Cardiac muscle cell (in vitro differentiated cells and primary cell): ENCODE measurements around the gene REV3L. TPM values are rescaled to one million over a fixed set of nuclear protein-coding genes. Genes with fewer than 3 reads are reported as not detected.

Source experiments
- DNase-seq, 2 donors: peaks; one replicate each; pipeline versions ENCODE4 v3.0.0 to v3.0.0-alpha.2; 2010 to 2017; ENCODE audit warnings: low read depth in 1 of 2, low spot score in 1 of 2
- H3K27ac ChIP-seq: fragments of 200-600 bp; sonication (generic); 2 replicates; pipeline ENCODE4 v1.5.1; 2016
- H3K27me3 ChIP-seq: fragments of 200-600 bp; sonication (generic); 2 replicates; pipeline ENCODE4 v1.6.0; 2016; ENCODE audit warnings: control low read depth
- H3K36me3 ChIP-seq: fragments of 200-600 bp; sonication (generic); 2 replicates; pipeline ENCODE4 v1.5.1; 2016; ENCODE audit warnings: control low read depth
- H3K4me1 ChIP-seq: fragments of 200-600 bp; sonication (generic); 2 replicates; pipeline ENCODE4 v1.8.1; 2017; ENCODE audit warnings: low read depth, mild to moderate bottlenecking, mixed run types
- H3K4me3 ChIP-seq: fragments of 200-600 bp; sonication (generic); 2 replicates; pipeline ENCODE4 v1.5.1; 2016; ENCODE audit warnings: mild to moderate bottlenecking
- H3K9me3 ChIP-seq: fragments of 200-600 bp; sonication (generic); 2 replicates; pipeline ENCODE4 v1.5.1; 2017; ENCODE audit warnings: low read depth, mild to moderate bottlenecking, control low read depth
- polyA plus RNA-seq: library from polyadenylated mRNA; unstranded; fragments of >200 nt; fragmentation: Nextera tagmentation; extraction: Ambion mirVana; gene quantifications from 2 replicates; pipeline ENCODE4 v1.2.1, GENCODE V29; 2016
- total RNA-seq: library from RNA; depleted of rRNA; stranded (reverse); fragments of >200 nt; gene quantifications from 2 replicates; pipeline ENCODE4 v1.2.3, GENCODE V29; 2016
- TF ChIP-seq, protein P1 (sequence below): IDR thresholded peaks from 2 replicates; pipeline ENCODE4 v1.5.1; 2012; ENCODE audit warnings: low read depth, mild to moderate bottlenecking, low read length

REV3L gene
- total and polyA plus RNA-seq, 2 experiments from 2014 or later: 18.1 to 23.3 TPM

DNA sequence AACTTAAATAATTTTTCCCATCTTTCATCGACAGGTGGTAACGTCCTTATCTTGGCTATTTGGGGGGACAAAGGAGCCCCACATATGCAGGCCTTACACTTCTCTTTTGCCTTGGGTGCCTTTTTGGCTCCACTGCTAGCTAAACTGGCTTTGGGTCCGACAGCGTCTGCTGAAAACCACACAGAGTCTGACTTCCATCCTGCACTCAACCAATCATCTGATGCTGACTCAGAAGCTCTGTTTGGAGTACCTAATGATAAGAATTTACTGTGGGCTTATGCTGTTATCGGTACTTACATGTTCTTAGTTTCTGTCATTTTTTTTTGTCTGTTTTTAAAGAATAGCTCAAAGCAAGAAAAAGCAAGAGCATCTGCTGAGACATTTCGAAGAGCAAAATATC, 217.2 kb downstream of the REV3L start:
- Histone ChIP-seq H3K27me3 (no peaks in the 10 kb centered on the region), H3K9me3 (no peaks in the 10 kb centered on the region), H3K27ac (no peak overlapping the region), H3K4me1 (no peaks in the 10 kb centered on the region), H3K36me3 (peaks cover 29% of the 10 kb centered on the region), H3K4me3 (no peak overlapping the region)
- TF ChIP-seq, protein P1, sequence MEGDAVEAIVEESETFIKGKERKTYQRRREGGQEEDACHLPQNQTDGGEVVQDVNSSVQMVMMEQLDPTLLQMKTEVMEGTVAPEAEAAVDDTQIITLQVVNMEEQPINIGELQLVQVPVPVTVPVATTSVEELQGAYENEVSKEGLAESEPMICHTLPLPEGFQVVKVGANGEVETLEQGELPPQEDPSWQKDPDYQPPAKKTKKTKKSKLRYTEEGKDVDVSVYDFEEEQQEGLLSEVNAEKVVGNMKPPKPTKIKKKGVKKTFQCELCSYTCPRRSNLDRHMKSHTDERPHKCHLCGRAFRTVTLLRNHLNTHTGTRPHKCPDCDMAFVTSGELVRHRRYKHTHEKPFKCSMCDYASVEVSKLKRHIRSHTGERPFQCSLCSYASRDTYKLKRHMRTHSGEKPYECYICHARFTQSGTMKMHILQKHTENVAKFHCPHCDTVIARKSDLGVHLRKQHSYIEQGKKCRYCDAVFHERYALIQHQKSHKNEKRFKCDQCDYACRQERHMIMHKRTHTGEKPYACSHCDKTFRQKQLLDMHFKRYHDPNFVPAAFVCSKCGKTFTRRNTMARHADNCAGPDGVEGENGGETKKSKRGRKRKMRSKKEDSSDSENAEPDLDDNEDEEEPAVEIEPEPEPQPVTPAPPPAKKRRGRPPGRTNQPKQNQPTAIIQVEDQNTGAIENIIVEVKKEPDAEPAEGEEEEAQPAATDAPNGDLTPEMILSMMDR: no peak
- peak in 1 of 2 donors; percentile 41 for DNase-seq

DNA sequence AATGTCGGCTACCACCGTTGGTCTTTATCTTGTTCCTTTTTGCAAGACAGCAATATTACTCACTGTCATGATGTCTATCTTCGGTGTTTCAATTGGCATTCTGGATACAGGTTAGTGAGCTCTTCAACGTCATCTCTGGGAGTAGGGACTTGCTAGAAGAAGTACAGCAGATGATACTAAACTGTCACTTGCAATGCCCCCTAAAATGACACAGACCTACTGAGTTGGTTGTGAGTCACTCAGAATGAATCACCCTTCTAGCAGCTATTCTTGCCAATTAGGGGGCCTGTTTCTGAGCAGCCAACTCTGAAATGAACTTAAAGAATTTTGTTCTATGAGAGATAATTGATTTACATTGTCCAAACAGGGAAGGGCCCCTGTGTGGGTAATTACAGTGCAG, 219.2 kb downstream of the REV3L start:
- TF ChIP-seq, protein P1: no peak

DNA sequence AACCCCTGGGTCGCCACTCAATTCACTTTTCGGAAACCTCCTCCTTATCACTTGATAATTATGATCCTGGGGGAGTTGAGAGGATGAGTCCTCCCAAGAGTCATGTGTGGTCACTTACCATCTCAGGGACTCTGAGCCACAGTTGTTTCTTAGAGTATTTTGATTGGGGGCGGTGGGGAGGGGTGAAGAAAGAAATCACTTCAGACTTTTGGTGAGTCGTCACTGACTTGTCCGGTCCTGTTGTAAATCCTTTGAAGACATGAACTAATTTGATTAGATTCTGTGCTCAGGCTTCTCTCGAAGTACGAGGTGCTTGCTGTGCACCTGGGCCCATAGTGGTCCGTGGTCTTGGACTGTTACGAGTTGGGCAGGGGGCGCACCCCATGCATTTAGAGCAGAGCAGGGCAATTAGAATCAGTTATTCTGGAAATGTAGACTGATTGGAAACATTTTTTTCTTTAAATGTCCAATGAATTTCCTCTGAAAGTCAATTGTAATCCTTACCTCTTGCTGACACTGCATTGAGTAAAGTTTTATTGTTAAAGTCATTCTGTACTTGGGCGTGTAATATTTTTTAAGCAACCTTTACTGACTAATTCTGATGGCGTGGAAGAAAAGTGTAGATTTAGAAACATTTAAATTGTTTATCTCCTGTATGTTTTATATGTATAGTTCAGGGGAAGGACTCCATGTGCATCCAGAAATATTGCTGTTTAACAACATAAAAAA, 222.3 kb downstream of the REV3L start:
- H3K27me3 ChIP-seq: no peaks in the 10 kb centered on the region
- no peak overlapping the region for H3K4me3 ChIP-seq
- no peak overlapping the region for H3K27ac ChIP-seq
- H3K4me1 ChIP-seq: no peaks in the 10 kb centered on the region
- no peaks in the 10 kb centered on the region for H3K9me3 ChIP-seq
- TF ChIP-seq, protein P1: no peak
- DNase-seq: no peak
- peaks cover 7% of the 10 kb centered on the region for H3K36me3 ChIP-seq

More for the DNA sequence above, 219.2 kb downstream of the REV3L start:
- Histone ChIP-seq H3K27ac (no peak overlapping the region), H3K4me3 (no peak overlapping the region), H3K27me3 (no peaks in the 10 kb centered on the region), H3K36me3 (peaks cover 23% of the 10 kb centered on the region), H3K4me1 (no peaks in the 10 kb centered on the region), H3K9me3 (no peaks in the 10 kb centered on the region)
- peak in 1 of 2 donors; percentile 46 for DNase-seq

GRCh38 chr6:111259089-111259831, 223.8 kb downstream of the REV3L start:
- Histone ChIP-seq H3K9me3 (no peaks in the 10 kb centered on the region), H3K4me1 (no peaks in the 10 kb centered on the region), H3K27me3 (no peaks in the 10 kb centered on the region), H3K4me3 (peak overlapping the region; percentile 78), H3K36me3 (peaks cover 2% of the 10 kb centered on the region), H3K27ac (peak overlapping the region; percentile 95)
- TF ChIP-seq, protein P1: peak; percentile 95
- peak; percentile 100 for DNase-seq

- peak in 1 of 2 donors; percentile 63 for DNase-seq
- H3K4me3 ChIP-seq: no peak overlapping the region
- TF ChIP-seq, protein P1: no peak
Observed at GRCh38 chr6:111258615-111259088, 224.4 kb downstream of the REV3L start.

More at GRCh38 chr6:111258615-111259088, 224.4 kb downstream of the REV3L start:
- H3K4me1 ChIP-seq: no peaks in the 10 kb centered on the region
- H3K27ac ChIP-seq: no peak overlapping the region
- no peaks in the 10 kb centered on the region for H3K27me3 ChIP-seq
- no peaks in the 10 kb centered on the region for H3K36me3 ChIP-seq
- H3K9me3 ChIP-seq: no peaks in the 10 kb centered on the region
